Omental fat pad (tissue), 4 donors: Measurements from ENCODE around the gene TMEM163. TPM values are rescaled to one million over a fixed set of nuclear protein-coding genes. Genes with fewer than 3 reads are reported as not detected.

ENCODE experiments used
- ATAC-seq: fragments of 150-250 bp; one replicate; pipeline ENCODE4 v1.9.1; 2016; ENCODE audit warnings: mild to moderate bottlenecking, moderate library complexity; ENCODE audit not compliant: low FRiP score
- DNase-seq: peaks from one replicate; pipeline ENCODE4 v3.0.0-alpha.2; 2019; ENCODE audit warnings: low spot score
- CTCF ChIP-seq, 3 donors: fragments of 450-650 bp; IDR thresholded peaks; one replicate each; pipeline ENCODE4 v1.5.1; 2016 to 2017; ENCODE audit warnings: antibody characterized with exemption in 3 of 3, mild to moderate bottlenecking in 3 of 3, moderate library complexity in 2 of 3
- total RNA-seq, 4 donors: library from RNA; depleted of rRNA; stranded (reverse); fragments of >200 nt; gene quantifications; one replicate each; pipeline ENCODE4 v1.1.0, GENCODE V29; 2016

Gene TMEM163
- total RNA-seq, 4 donors from 2014 or later = 0.28 to 6.4 (median 1.2) TPM

- no peak for ATAC-seq
Observed at GRCh38 chr2:134408386-134408785, 310.4 kb downstream of the TMEM163 start.

GRCh38 chr2:134407154-134407890 lies 311.5 kb downstream of the TMEM163 start:
- no peak for DNase-seq
- no peak for ATAC-seq
- no peak for TF ChIP-seq CTCF (IDR thresholded peaks at IDR 0.05)

More at GRCh38 chr2:134408386-134408785, 310.4 kb downstream of the TMEM163 start:
- TF ChIP-seq CTCF (IDR thresholded peaks at IDR 0.05) = no peak
- no peak for DNase-seq

GRCh38 chr2:134406736-134407135 lies 312.1 kb downstream of the TMEM163 start:
- no peak for ATAC-seq
- TF ChIP-seq CTCF (IDR thresholded peaks at IDR 0.05) = no peak

GRCh38 chr2:134406311-134406710 lies 312.5 kb downstream of the TMEM163 start:
- no peak for ATAC-seq
- no peak for DNase-seq
- TF ChIP-seq CTCF (IDR thresholded peaks at IDR 0.05) = no peak

More at GRCh38 chr2:134406736-134407135, 312.1 kb downstream of the TMEM163 start:
- no peak for DNase-seq

Other genes starting within 250 kb of the TMEM163 start
- not detected for gene ACMSD, start 119.6 kb upstream of the TMEM163 start, total RNA-seq
- 10 to 100 TPM; 23.2 to 41.8 (median 34.5) TPM for gene CCNT2, start 199.8 kb upstream of the TMEM163 start, total RNA-seq